Measurements from ENCODE around the gene DIPK1B.

Gene DIPK1B

DNA sequence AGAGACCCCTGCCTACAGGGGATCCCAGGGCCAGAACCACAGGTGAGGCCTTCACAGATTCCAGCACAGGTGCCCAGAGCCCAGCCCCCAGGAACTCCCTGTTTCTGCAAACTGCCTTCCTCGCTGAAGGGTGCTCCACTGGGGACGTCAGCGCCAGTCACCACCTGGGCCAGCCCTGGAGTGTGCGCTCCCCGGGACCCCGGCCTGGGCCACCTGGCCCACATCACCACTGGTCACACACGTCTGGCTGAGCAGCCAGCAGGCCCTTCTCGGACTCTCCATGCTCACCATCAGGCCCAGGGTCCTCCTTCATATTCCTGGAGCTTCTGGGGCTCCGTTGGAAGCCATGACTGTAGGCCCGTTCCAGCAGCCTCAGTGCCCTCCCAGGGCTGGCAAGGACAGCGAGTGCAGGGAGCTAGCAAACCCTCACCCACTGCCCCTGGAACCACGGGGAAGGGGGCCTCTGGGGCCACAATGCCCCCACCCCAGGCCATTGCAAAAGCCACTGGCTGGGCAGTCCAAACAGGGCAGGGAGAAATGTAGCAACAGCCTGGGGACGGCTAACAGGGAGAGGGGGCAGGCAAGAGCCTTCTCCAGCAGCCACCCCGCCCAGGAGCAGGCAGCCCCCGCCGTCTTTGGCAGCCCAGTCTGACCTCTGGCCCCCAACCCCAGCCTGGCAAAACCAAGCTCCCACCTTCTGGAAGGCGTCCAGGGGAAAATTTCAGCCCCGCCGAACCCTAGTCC, 26.4 kb upstream of the DIPK1B start:
- Histone ChIP-seq H3K27ac (ENCODE audit: extremely low read depth, low read depth, low read length) (peak overlapping the region; percentile 74; the same call in 1 of the 2 replicates), H3K36me3 (ENCODE audit: control insufficient read depth in 2 of 2, insufficient read depth in 1 of 2, low read length in 2 of 2) (peaks cover 0 to 7% of the 10 kb centered on the region in 2 experiments; a peak in 1 of 3 replicates), H3K4me3 (ENCODE audit: low read depth, low read length) (peak overlapping the region; percentile 71), H3K9me3 (ENCODE audit: control insufficient read depth, insufficient read depth, low read depth, low read length) (no peaks in the 10 kb centered on the region), H3K4me1 (ENCODE audit: control insufficient read depth, insufficient read depth, low read length) (peaks cover 5% of the 10 kb centered on the region)
- TF ChIP-seq, protein P1, sequence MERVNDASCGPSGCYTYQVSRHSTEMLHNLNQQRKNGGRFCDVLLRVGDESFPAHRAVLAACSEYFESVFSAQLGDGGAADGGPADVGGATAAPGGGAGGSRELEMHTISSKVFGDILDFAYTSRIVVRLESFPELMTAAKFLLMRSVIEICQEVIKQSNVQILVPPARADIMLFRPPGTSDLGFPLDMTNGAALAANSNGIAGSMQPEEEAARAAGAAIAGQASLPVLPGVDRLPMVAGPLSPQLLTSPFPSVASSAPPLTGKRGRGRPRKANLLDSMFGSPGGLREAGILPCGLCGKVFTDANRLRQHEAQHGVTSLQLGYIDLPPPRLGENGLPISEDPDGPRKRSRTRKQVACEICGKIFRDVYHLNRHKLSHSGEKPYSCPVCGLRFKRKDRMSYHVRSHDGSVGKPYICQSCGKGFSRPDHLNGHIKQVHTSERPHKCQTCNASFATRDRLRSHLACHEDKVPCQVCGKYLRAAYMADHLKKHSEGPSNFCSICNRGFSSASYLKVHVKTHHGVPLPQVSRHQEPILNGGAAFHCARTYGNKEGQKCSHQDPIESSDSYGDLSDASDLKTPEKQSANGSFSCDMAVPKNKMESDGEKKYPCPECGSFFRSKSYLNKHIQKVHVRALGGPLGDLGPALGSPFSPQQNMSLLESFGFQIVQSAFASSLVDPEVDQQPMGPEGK (tag by site-specific recombination; IDR thresholded peaks at IDR 0.05): peak; percentile 17
- TF ChIP-seq, protein P2, sequence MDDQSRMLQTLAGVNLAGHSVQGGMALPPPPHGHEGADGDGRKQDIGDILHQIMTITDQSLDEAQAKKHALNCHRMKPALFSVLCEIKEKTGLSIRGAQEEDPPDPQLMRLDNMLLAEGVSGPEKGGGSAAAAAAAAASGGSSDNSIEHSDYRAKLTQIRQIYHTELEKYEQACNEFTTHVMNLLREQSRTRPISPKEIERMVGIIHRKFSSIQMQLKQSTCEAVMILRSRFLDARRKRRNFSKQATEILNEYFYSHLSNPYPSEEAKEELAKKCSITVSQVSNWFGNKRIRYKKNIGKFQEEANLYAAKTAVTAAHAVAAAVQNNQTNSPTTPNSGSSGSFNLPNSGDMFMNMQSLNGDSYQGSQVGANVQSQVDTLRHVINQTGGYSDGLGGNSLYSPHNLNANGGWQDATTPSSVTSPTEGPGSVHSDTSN (CRISPR knock-in tag; IDR thresholded peaks at IDR 0.05): 0 out of 2 replicates have a peak, but pooled peaks have one; percentile 11
- TF ChIP-seq ZNF341 (tag by site-specific recombination; IDR thresholded peaks at IDR 0.05; ENCODE audit: low read depth) (peak; percentile 55), ZNF2 (tag by site-specific recombination; IDR thresholded peaks at IDR 0.05) (no peak)
- POLR2A ChIA-PET: interaction anchor here (1.1 to 3.6 kb wide), 7 partner anchors 9 to 202 kb away, joined by 3 to 22 read pairs (median 5); partner anchors contain the start of gene SEC16A
- CTCF ChIA-PET: interaction anchor here (0.5 to 3.2 kb wide), 7 partner anchors 9 to 261 kb away, joined by 3 to 20 read pairs (median 5); partner anchors contain the start of gene LCN8

DNA sequence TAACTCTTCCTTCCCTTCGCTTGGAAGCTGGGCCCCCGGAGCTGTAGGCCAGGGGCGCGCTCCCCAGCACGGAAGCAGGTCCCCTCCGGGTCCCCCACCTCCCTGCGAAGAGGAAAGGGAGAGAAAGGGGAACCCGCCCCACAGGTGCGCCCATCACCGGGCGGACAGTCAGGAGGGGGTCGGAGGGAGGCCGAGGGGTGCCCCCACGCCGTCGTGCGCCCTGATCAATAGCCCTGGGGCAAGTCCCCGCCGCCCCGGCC, 25.9 kb upstream of the DIPK1B start:
- Histone ChIP-seq H3K9me3 (ENCODE audit: control insufficient read depth, insufficient read depth, low read depth, low read length) (no peaks in the 10 kb centered on the region), H3K27ac (ENCODE audit: extremely low read depth, low read depth, low read length) (peak overlapping the region; percentile 74; the same call in 1 of the 2 replicates), H3K36me3 (ENCODE audit: control insufficient read depth in 2 of 2, insufficient read depth in 1 of 2, low read length in 2 of 2) (peaks cover 0 to 7% of the 10 kb centered on the region in 2 experiments; a peak in 1 of 3 replicates), H3K4me1 (ENCODE audit: control insufficient read depth, insufficient read depth, low read length) (peaks cover 5% of the 10 kb centered on the region), H3K4me3 (ENCODE audit: low read depth, low read length) (peak overlapping the region; percentile 71)
- ChIA-PET POLR2A (interaction anchor here (0.6 to 3.6 kb wide), 9 partner anchors 10 to 563 kb away, joined by 3 to 22 read pairs (median 5); partner anchors contain the start of gene SEC16A), CTCF (interaction anchor here (0.6 to 3.2 kb wide), 7 partner anchors 9 to 262 kb away, joined by 3 to 20 read pairs (median 5); partner anchors contain the start of gene LCN8)
- TF ChIP-seq, protein P3, sequence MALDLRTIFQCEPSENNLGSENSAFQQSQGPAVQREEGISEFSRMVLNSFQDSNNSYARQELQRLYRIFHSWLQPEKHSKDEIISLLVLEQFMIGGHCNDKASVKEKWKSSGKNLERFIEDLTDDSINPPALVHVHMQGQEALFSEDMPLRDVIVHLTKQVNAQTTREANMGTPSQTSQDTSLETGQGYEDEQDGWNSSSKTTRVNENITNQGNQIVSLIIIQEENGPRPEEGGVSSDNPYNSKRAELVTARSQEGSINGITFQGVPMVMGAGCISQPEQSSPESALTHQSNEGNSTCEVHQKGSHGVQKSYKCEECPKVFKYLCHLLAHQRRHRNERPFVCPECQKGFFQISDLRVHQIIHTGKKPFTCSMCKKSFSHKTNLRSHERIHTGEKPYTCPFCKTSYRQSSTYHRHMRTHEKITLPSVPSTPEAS (tag by site-specific recombination; IDR thresholded peaks at IDR 0.05): no peak
- TF ChIP-seq, protein P4, sequence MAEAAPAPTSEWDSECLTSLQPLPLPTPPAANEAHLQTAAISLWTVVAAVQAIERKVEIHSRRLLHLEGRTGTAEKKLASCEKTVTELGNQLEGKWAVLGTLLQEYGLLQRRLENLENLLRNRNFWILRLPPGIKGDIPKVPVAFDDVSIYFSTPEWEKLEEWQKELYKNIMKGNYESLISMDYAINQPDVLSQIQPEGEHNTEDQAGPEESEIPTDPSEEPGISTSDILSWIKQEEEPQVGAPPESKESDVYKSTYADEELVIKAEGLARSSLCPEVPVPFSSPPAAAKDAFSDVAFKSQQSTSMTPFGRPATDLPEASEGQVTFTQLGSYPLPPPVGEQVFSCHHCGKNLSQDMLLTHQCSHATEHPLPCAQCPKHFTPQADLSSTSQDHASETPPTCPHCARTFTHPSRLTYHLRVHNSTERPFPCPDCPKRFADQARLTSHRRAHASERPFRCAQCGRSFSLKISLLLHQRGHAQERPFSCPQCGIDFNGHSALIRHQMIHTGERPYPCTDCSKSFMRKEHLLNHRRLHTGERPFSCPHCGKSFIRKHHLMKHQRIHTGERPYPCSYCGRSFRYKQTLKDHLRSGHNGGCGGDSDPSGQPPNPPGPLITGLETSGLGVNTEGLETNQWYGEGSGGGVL (tag by site-specific recombination; IDR thresholded peaks at IDR 0.05): peak; percentile 60; the same call in 1 of the 2 replicates
- TF ChIP-seq ZIC2 (tag by site-specific recombination; IDR thresholded peaks at IDR 0.05) (no peak), ZNF221 (tag by site-specific recombination; IDR thresholded peaks at IDR 0.05; ENCODE audit: borderline replicate concordance) (no peak), ZNF175 (tag by site-specific recombination; IDR thresholded peaks at IDR 0.05) (no peak), HOXA7 (CRISPR knock-in tag; IDR thresholded peaks at IDR 0.05; ENCODE audit: borderline replicate concordance) (no peak), ZNF600 (tag by site-specific recombination; IDR thresholded peaks at IDR 0.05) (no peak), GLIS2 (tag by site-specific recombination; IDR thresholded peaks at IDR 0.05) (peak; percentile 91), ZFP3 (tag by site-specific recombination; IDR thresholded peaks at IDR 0.05; ENCODE audit: low read depth) (no peak), ZBTB8A (tag by site-specific recombination; IDR thresholded peaks at IDR 0.05) (peak; percentile 85)
- TF ChIP-seq, protein P5, sequence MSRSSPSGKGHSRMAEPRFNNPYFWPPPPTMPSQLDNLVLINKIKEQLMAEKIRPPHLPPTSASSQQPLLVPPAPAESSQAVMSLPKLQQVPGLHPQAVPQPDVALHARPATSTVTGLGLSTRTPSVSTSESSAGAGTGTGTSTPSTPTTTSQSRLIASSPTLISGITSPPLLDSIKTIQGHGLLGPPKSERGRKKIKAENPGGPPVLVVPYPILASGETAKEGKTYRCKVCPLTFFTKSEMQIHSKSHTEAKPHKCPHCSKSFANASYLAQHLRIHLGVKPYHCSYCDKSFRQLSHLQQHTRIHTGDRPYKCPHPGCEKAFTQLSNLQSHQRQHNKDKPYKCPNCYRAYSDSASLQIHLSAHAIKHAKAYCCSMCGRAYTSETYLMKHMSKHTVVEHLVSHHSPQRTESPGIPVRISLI (tag by site-specific recombination; IDR thresholded peaks at IDR 0.05): no peak
- TF ChIP-seq, protein P6, sequence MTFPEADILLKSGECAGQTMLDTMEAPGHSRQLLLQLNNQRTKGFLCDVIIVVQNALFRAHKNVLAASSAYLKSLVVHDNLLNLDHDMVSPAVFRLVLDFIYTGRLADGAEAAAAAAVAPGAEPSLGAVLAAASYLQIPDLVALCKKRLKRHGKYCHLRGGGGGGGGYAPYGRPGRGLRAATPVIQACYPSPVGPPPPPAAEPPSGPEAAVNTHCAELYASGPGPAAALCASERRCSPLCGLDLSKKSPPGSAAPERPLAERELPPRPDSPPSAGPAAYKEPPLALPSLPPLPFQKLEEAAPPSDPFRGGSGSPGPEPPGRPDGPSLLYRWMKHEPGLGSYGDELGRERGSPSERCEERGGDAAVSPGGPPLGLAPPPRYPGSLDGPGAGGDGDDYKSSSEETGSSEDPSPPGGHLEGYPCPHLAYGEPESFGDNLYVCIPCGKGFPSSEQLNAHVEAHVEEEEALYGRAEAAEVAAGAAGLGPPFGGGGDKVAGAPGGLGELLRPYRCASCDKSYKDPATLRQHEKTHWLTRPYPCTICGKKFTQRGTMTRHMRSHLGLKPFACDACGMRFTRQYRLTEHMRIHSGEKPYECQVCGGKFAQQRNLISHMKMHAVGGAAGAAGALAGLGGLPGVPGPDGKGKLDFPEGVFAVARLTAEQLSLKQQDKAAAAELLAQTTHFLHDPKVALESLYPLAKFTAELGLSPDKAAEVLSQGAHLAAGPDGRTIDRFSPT (tag by site-specific recombination; IDR thresholded peaks at IDR 0.05): no peak
- TF ChIP-seq, protein P7, sequence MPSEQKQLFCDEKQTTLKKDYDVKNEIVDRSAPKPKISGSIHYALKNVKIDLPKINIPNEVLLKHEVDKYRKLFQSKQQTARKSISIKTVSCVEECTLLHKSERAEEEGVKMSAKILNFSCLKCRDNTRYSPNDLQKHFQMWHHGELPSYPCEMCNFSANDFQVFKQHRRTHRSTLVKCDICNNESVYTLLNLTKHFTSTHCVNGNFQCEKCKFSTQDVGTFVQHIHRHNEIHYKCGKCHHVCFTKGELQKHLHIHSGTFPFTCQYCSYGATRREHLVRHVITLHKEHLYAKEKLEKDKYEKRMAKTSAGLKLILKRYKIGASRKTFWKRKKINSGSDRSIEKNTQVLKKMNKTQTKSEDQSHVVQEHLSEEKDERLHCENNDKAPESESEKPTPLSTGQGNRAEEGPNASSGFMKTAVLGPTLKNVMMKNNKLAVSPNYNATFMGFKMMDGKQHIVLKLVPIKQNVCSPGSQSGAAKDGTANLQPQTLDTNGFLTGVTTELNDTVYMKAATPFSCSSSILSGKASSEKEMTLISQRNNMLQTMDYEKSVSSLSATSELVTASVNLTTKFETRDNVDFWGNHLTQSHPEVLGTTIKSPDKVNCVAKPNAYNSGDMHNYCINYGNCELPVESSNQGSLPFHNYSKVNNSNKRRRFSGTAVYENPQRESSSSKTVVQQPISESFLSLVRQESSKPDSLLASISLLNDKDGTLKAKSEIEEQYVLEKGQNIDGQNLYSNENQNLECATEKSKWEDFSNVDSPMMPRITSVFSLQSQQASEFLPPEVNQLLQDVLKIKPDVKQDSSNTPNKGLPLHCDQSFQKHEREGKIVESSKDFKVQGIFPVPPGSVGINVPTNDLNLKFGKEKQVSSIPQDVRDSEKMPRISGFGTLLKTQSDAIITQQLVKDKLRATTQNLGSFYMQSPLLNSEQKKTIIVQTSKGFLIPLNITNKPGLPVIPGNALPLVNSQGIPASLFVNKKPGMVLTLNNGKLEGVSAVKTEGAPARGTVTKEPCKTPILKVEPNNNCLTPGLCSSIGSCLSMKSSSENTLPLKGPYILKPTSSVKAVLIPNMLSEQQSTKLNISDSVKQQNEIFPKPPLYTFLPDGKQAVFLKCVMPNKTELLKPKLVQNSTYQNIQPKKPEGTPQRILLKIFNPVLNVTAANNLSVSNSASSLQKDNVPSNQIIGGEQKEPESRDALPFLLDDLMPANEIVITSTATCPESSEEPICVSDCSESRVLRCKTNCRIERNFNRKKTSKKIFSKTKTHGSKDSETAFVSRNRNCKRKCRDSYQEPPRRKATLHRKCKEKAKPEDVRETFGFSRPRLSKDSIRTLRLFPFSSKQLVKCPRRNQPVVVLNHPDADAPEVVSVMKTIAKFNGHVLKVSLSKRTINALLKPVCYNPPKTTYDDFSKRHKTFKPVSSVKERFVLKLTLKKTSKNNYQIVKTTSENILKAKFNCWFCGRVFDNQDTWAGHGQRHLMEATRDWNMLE (tag by site-specific recombination; conservative IDR thresholded peaks at IDR 0.05; ENCODE audit: low read depth): no peak

Measured in HEK293 (cell line).